Nephron (organoid): ENCODE results near the gene TAF4B.

Experiments
- H3K27ac Mint-ChIP-seq, 3 experiments: 2 replicates each; pipeline ENCODE4 v1.8.0; 2020; ENCODE audit warnings: mixed read lengths in 3 of 3, mild to moderate bottlenecking in 2 of 3, moderate library complexity in 1 of 3
- H3K27me3 Mint-ChIP-seq: 2 replicates; pipeline ENCODE4 v1.8.0; 2021; ENCODE audit warnings: low read depth, mild to moderate bottlenecking, moderate library complexity, mixed read lengths
- H3K36me3 Mint-ChIP-seq: 2 replicates; pipeline ENCODE4 v1.8.0; 2020; ENCODE audit warnings: low read depth, mixed read lengths
- H3K4me1 Mint-ChIP-seq: 2 replicates; pipeline ENCODE4 v1.8.0; 2020; ENCODE audit warnings: mixed read lengths
- H3K4me3 Mint-ChIP-seq, 3 experiments: 2 replicates each; pipeline ENCODE4 v1.8.0; 2020; ENCODE audit warnings: mild to moderate bottlenecking in 3 of 3, mixed read lengths in 3 of 3, moderate library complexity in 2 of 3
- H3K9me3 Mint-ChIP-seq: 2 replicates; pipeline ENCODE4 v1.8.0; 2020; ENCODE audit warnings: mixed read lengths
- TF ChIP-seq, protein P1 (sequence below), 3 experiments: fragments of 200-600 bp; sonication (generic); IDR thresholded peaks; one replicate each; pipeline ENCODE4 v1.5.0; 2021; ENCODE audit warnings: antibody characterized with exemption in 3 of 3; ENCODE audit not compliant: unreplicated experiment in 3 of 3

The TAF4B gene

DNA sequence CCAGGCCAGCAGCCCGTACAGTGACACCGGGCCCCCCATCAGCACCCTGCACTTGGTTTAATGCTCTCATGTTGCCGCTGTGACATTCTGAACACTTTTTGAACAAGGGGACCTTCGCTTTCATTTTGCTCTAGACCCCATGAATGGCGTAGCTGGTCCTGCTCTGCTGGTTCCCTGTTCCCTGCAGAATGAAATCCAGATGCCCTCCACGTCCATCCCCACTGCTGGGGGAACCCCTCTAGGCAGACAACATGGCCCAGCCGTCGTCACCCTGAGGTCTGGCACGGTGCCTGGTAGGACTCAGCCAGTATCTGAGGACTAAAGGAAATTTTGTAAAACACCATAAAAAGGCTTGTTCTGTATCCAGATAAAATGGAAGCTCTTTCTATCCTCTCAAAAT, 193.5 kb downstream of the TAF4B start:
- Mint-ChIP-seq H3K4me3 (no peak overlapping the region), H3K27me3 (peaks cover 3% of the 10 kb centered on the region), H3K4me1 (no peaks in the 10 kb centered on the region), H3K9me3 (no peaks in the 10 kb centered on the region), H3K27ac (peak overlapping the region in 2 of 3 experiments; percentile 58 to 64), H3K36me3 (no peaks in the 10 kb centered on the region)
- TF ChIP-seq, protein P1, sequence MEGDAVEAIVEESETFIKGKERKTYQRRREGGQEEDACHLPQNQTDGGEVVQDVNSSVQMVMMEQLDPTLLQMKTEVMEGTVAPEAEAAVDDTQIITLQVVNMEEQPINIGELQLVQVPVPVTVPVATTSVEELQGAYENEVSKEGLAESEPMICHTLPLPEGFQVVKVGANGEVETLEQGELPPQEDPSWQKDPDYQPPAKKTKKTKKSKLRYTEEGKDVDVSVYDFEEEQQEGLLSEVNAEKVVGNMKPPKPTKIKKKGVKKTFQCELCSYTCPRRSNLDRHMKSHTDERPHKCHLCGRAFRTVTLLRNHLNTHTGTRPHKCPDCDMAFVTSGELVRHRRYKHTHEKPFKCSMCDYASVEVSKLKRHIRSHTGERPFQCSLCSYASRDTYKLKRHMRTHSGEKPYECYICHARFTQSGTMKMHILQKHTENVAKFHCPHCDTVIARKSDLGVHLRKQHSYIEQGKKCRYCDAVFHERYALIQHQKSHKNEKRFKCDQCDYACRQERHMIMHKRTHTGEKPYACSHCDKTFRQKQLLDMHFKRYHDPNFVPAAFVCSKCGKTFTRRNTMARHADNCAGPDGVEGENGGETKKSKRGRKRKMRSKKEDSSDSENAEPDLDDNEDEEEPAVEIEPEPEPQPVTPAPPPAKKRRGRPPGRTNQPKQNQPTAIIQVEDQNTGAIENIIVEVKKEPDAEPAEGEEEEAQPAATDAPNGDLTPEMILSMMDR (IDR thresholded peaks at IDR 0.05; ENCODE audit: unreplicated experiment in 3 of 3) = no peak

DNA sequence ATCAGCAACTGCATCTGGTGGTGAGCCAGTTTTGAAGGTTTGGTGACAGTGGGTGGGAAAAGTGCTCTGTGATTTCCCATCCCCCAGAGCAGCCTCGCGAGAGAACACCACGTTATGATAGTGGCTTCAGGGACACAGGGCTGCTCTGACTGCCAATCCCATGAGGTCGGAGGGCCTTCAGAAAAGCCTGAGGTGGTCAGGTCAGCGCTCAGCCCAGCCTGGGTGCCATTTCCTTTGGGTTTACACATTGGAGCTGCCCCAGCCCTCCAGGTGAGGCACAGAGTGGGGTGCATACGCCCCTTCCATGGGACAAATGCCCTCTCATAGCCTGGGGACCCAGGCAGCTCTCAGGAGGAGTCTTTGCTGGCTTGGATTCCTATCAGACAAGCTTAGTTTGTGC, 195.3 kb downstream of the TAF4B start:
- H3K9me3 Mint-ChIP-seq = no peaks in the 10 kb centered on the region
- H3K27ac Mint-ChIP-seq = no peak overlapping the region
- H3K4me3 Mint-ChIP-seq = no peak overlapping the region
- TF ChIP-seq, protein P1 (IDR thresholded peaks at IDR 0.05; ENCODE audit: unreplicated experiment in 3 of 3) = no peak
- H3K4me1 Mint-ChIP-seq = no peaks in the 10 kb centered on the region
- H3K36me3 Mint-ChIP-seq = no peaks in the 10 kb centered on the region
- peaks cover 3% of the 10 kb centered on the region for H3K27me3 Mint-ChIP-seq

DNA sequence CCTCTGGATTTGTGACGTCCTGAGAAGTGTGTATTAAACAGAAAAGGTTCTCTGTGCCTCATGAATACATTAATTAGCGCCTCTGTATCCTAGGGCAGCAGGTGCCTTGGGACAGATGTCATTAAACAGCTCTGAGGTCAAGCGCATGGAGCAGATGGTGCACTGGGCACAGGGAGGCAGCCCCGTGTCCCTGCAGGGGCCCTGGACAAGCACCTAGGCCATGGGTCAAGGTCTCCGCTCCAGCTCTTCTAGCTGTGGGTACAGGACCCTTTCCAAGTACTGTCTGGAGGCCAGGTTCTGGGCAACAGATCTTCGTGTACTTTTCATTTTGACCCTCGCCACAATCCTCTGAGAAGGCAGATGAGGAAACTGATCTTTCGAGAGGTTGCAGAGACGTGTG, 195.7 kb downstream of the TAF4B start:
- Mint-ChIP-seq H3K36me3 (no peaks in the 10 kb centered on the region), H3K27me3 (peaks cover 3% of the 10 kb centered on the region), H3K9me3 (no peaks in the 10 kb centered on the region), H3K4me3 (no peak overlapping the region), H3K4me1 (no peaks in the 10 kb centered on the region), H3K27ac (peak overlapping the region in 1 of 3 experiments; percentile 83)
- TF ChIP-seq, protein P1 (IDR thresholded peaks at IDR 0.05; ENCODE audit: unreplicated experiment in 3 of 3) = no peak

DNA sequence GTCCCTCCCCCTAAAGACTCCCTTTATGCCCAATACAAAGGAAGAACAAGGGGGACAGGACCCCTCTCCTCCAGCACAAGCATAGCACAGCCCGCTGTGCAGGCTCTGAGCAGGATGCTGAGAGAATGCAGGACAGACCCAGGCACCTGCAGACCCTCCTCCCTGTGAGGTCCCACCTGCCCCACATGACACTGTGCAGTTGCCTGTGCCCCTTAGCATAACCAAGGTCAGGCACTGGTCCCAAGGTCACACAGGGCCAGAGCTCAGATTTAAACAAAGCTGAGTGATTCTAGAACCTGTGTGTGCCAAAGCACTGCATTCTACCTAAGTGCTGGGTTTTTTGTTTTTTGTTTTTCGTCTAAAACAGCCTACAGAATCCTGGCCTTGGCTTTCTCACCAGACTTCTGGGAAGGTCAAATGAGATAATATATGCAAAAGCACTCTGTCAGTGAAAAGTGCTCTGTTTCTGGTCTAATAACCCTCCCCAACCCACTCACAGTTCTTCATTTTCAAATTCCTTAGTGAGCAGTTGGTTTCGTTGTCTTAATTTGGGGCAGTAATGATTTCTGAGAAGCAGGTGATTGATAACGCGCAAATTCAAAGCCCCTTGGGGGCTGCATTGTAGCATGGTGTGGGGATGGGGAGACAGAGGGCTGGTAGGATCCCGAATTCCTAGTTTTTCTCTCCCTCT, 196.4 kb downstream of the TAF4B start:
- H3K9me3 Mint-ChIP-seq = no peaks in the 10 kb centered on the region
- TF ChIP-seq, protein P1 (IDR thresholded peaks at IDR 0.05; ENCODE audit: unreplicated experiment in 3 of 3) = no peak

DNA sequence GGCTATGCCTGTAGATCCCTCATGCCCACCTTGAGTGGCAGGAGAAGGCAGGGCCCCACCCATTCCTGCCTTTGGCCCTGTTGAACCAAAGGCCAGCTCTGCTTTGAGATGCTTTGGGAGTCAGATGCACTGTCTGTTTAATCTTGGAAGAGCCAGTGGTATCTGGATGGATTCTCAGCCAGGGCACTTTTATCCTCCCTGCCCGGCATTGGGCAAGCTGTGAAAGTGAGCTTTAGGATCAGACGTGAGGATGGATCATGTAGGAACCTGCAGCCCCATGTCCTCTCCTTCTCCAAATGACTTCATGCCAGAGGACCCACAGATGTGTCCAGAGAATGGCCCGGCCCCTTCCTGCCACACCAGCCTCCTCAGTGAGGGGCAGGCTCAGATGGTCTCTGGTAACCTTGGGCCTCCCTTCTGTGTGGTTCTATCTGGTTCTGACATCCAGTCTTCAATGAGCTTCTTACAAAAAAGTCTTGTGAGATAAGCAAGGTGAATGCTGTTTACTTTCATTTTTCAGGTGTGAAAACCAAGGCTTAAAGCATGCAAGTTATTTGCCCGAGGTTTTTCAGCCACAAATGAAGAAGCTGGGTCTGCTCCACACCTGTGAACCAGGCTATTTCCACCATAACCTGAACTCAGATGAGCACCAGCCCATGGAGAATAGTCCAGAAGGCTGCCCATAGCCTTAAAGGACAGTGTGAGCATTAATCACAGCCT, 198.3 kb downstream of the TAF4B start:
- no peak overlapping the region for H3K4me3 Mint-ChIP-seq
- peaks cover 5% of the 10 kb centered on the region for H3K4me1 Mint-ChIP-seq
- H3K27ac Mint-ChIP-seq = no peak overlapping the region
- TF ChIP-seq, protein P1 (IDR thresholded peaks at IDR 0.05; ENCODE audit: unreplicated experiment in 3 of 3) = no peak
- H3K27me3 Mint-ChIP-seq = no peaks in the 10 kb centered on the region
- H3K36me3 Mint-ChIP-seq = no peaks in the 10 kb centered on the region
- H3K9me3 Mint-ChIP-seq = no peaks in the 10 kb centered on the region

More for the DNA sequence above, 196.4 kb downstream of the TAF4B start:
- no peak overlapping the region for H3K4me3 Mint-ChIP-seq
- no peaks in the 10 kb centered on the region for H3K27me3 Mint-ChIP-seq
- no peaks in the 10 kb centered on the region for H3K4me1 Mint-ChIP-seq
- H3K36me3 Mint-ChIP-seq = no peaks in the 10 kb centered on the region
- H3K27ac Mint-ChIP-seq = peak overlapping the region in 1 of 3 experiments; percentile 83
